HG02973 (cell line): ENCODE data around the gene CLEC4A.
"Not testable (repeated sequence)": the region's sequence is repeated elsewhere in the genome, so short reads cannot be mapped to it uniquely, and the experiment has no call there.

Experiments
- ATAC-seq: cut with Tn5 transposase; IDR thresholded peaks from one replicate; pipeline ENCODE4 v1.9.1; 2021; ENCODE audit warnings: moderate library complexity; ENCODE audit not compliant: unreplicated experiment

The CLEC4A gene

DNA sequence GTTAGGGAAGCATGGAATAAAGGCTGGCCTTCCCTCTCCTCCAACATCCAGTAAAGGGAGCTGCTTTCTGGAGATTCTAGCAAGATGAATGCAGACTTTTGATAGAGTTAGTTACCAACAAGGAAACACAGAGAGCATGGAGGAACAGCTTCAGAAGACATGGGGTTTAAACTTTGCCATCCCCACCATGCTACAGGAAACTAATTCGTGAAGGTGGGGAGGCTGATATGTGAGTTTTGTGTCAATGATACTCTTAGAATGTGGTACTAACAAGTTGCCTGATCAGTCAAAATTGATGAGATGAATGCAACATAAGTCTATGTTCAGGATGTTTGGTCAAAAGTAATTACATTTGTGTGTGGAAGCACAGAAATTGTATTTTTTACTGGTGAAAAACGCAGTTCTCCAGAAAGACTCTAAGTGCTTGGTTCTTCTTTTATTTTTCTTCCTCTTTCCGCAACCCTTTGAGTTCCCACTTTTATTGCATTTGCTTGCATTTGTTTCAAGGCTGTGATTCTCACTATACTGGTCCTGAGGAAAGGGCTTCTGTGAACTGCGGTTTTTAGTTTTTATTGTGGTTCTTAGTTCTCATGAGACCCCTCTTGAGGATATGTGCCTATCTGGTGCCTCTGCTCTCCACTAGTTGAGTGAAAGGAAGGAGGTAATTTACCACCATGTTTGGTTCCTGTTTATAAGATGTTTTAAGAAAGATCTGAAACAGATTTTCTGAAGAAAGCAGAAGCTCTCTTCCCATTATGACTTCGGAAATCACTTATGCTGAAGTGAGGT is at the start of gene CLEC4A:
Gene CLEC4A, plus strand, starts transcription at position 494 of the 789 bp plus-strand sequence. Its CDS starts 262 bp downstream, at position 756.
- ATAC-seq, result no peak

GRCh38 chr12:8075935-8076334 is 47.5 kb upstream of the CLEC4A start:
- ATAC-seq, result no peak

GRCh38 chr12:8076366-8076765 is 47.1 kb upstream of the CLEC4A start:
- ATAC-seq, result no peak

- ATAC-seq, result no peak
Observed at GRCh38 chr12:8077207-8077606, 46.2 kb upstream of the CLEC4A start.

DNA sequence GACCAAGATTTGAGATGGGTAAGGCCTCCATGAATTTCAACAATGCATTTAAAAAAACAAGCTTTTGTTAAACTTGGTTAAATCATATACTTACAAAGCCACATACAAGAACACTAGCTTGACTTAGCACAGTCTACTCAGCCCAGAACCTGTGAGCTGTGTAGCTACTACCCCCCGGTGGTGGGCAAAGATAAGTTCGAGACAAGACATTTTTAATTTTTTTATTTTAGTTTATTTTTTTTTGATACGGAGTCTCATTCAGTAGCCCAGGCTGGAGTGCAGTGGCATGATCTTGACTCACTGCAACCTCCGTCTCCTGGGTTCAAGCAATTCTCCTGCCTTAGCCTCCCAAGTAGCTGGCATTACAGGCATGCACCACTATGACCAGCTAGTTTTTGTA is 45.0 kb upstream of the CLEC4A start:
- no peak for ATAC-seq

- no peak for ATAC-seq
Observed at GRCh38 chr12:8078916-8079315, 44.5 kb upstream of the CLEC4A start.

GRCh38 chr12:8080120-8080519 is 43.3 kb upstream of the CLEC4A start:
- no peak for ATAC-seq

DNA sequence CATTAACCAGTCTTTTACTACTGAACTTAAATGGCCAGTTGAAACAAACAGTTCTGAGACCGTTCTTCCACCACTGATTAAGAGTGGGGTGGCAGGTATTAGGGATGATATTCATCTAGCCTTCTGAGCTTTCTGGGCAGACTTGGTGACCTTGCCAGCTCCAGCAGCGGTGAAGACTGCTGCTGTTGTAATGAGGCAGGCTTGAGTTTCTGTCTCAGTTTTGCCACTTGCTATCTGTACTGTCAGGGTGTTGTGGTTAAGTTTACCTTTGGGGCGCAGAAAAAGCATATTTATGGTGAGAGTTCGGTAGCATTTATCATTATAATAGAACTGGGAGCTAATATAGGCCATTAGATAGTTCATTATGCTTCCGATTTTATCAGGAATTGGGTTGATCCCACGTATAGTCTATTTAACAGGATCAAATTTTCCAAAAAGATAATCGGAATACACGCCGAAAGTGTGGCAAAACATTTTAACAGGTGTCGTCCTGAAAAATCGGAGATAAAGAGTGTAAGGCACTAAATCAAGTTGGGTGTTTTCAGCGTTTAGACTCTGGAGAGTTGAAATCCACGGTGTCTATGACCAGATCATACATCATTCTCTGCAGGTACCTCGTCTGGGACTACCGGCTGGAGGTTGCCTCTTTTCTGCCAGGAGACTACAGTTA is 42.0 kb upstream of the CLEC4A start:
- no peak for ATAC-seq

GRCh38 chr12:8082808-8083100 is 40.7 kb upstream of the CLEC4A start:
- ATAC-seq, result no peak

DNA sequence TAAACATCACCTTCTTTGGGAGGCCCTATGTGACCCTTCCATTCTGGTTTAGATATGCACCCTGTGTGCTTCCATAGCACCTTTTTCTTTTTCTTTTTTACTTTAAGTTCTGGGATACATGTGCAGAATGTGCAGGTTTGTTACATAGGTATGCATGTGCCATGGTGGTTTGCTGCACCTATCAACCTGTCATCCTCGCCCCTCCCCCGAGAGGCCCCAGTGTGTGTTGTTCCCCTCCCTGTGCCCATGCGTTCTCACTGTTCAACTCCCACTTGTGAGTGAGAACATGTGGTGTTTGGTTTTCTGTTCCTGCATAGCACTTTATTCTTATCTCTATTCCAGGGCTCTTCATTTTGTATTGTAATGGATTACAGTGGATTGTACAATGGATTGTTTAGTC is 39.1 kb upstream of the CLEC4A start:
- not testable (repeated sequence) for ATAC-seq

- no peak for ATAC-seq
Observed at GRCh38 chr12:8087666-8088065, 35.8 kb upstream of the CLEC4A start.

GRCh38 chr12:8088574-8088973 is 34.8 kb upstream of the CLEC4A start:
- peak; percentile 69 for ATAC-seq

GRCh38 chr12:8089277-8089676 is 34.1 kb upstream of the CLEC4A start:
- not testable (repeated sequence) for ATAC-seq

- ATAC-seq, result no peak
Observed at GRCh38 chr12:8089716-8090115, 33.7 kb upstream of the CLEC4A start.

DNA sequence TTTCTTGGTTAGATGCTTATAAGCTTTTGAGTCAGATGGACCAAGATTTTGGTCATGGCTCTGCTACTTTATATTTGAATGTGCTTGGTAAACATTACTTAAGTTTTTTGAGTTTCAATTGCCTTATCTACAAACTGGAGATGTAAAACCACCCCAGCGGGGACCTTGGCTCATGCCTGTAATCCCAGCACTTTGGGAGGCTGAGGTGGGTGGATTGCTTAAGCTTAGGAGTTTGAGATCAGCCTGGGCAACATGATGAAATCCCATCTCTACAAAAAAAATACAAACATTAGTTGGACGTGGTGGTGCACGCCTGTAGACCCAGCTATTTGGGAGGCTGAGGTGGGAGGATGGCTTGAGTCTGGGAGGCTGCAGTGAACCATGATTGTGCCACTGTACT is 30.1 kb upstream of the CLEC4A start:
- no peak for ATAC-seq

DNA sequence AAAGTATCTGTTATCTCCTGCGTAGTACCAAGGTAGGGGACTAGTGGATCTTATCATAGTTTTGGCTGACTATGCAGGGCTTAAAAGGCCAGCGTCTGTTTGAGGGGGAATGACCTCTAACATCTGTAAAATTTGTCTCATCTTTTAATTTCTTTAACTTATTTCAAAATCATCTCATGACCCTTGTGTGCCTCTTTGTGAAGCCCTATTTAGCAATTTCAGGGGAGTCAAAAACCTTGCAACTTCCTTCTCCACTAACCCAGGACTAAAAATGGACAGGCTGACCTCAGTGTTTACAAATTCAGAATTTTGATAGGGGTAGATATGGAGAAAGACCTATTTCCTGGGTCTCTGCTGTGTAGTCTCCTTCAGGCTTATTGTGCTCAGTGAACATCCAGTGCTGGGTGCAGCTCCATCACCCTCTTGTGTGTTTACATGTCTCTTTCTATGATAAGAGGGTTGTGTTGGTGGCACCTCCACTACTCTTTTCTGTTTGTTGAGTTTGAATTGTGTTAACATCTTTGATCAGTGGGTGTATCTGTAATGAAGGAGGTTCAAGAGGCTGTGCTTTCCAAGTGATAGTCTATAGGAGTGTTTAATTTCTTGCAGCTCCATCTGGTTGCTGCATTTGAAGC is 27.0 kb upstream of the CLEC4A start:
- ATAC-seq, result no peak

- ATAC-seq, result no peak
Observed at GRCh38 chr12:8099235-8099634, 24.2 kb upstream of the CLEC4A start.

- no peak for ATAC-seq
Observed at GRCh38 chr12:8108808-8109398, 14.5 kb upstream of the CLEC4A start.

GRCh38 chr12:8113117-8113516 is 10.3 kb upstream of the CLEC4A start:
- not testable (repeated sequence) for ATAC-seq

DNA sequence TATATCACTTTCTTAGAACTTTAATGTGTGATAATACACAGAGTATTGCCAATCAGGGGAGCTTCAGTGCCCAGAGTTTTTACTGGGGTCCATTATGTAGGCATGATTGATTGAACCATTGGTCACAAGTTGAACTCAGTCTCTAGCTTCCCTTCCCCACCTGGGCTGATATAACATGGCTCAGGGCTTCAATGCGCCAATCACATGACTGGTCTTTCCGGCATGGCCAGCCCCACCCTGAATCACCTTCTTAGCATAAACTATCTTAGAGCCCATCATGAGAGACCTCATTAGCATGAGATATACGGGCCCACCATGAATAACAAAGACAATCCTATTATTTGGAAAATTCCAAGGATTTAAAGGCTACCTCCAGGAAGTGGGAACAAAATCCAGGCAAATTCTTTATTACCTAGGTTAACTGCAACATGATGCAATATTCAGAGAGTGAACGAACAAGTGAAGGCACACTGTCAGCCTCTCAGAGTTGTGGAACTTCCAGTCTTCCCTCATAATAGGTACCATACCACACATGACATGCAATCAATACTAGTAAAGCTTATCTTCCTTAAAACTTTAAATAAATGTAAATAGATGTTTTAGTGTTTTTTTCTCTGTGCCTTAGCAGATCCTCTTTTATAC is 3.2 kb upstream of the CLEC4A start:
- no peak for ATAC-seq

- no peak for ATAC-seq
Observed at GRCh38 chr12:8127138-8127537, 3.7 kb downstream of the CLEC4A start.
